Muscle of leg (tissue), 11 donors: ENCODE measurements around the gene LAG3. TPM values are rescaled to one million over a fixed set of nuclear protein-coding genes. Genes with fewer than 3 reads are reported as not detected.

Experiments
- DNase-seq: peaks from one replicate; pipeline ENCODE4 v3.0.0; 2013
- H3K27ac ChIP-seq: one replicate; pipeline ENCODE4 v1.5.1; 2013; ENCODE audit warnings: mild to moderate bottlenecking, low read length, control low read depth
- H3K27me3 ChIP-seq: one replicate; pipeline ENCODE4 v1.6.1; 2013; ENCODE audit warnings: low read length; ENCODE audit not compliant: control insufficient read depth, insufficient read depth
- H3K36me3 ChIP-seq: one replicate; pipeline ENCODE4 v1.6.1; 2013; ENCODE audit warnings: low read length; ENCODE audit not compliant: control insufficient read depth, insufficient read depth
- H3K4me1 ChIP-seq: one replicate; pipeline ENCODE4 v1.6.1; 2013; ENCODE audit warnings: low read length; ENCODE audit not compliant: control insufficient read depth, insufficient read depth
- H3K4me3 ChIP-seq: one replicate; pipeline ENCODE4 v1.5.1; 2013; ENCODE audit warnings: low read length, control low read depth
- H3K9me3 ChIP-seq: replicated peaks from 2 replicates; pipeline ENCODE4 v1.6.1; 2013; ENCODE audit warnings: low read depth, low read length; ENCODE audit not compliant: control insufficient read depth
- WGBS: methylation state at CpG from one replicate; pipeline ENCODE4 v1.1.5; 2013; ENCODE audit warnings: missing lambda C conversion rate; ENCODE audit not compliant: insufficient coverage; 5-methylcytosine and 5-hydroxymethylcytosine counted together
- polyA plus RNA-seq, 8 donors: library from polyadenylated mRNA; unstranded; fragments of 120-200 nt; gene quantifications; one replicate each; pipeline versions ENCODE4 v1.2.1 to v1.2.3, GENCODE V29; 2013; ENCODE audit warnings: inconsistent platforms in 1 of 8, low replicate concordance in 1 of 8; ENCODE audit not compliant: insufficient read length in 8 of 8, insufficient read depth in 1 of 8
- total RNA-seq: library from RNA; stranded (reverse); fragments of 120-200 nt; gene quantifications from one replicate; pipeline ENCODE4 v1.2.4, GENCODE V29; 2013

The LAG3 gene
- total and polyA plus RNA-seq, 9 donors = 0.18 to 1.2 (median 0.67) TPM

DNA sequence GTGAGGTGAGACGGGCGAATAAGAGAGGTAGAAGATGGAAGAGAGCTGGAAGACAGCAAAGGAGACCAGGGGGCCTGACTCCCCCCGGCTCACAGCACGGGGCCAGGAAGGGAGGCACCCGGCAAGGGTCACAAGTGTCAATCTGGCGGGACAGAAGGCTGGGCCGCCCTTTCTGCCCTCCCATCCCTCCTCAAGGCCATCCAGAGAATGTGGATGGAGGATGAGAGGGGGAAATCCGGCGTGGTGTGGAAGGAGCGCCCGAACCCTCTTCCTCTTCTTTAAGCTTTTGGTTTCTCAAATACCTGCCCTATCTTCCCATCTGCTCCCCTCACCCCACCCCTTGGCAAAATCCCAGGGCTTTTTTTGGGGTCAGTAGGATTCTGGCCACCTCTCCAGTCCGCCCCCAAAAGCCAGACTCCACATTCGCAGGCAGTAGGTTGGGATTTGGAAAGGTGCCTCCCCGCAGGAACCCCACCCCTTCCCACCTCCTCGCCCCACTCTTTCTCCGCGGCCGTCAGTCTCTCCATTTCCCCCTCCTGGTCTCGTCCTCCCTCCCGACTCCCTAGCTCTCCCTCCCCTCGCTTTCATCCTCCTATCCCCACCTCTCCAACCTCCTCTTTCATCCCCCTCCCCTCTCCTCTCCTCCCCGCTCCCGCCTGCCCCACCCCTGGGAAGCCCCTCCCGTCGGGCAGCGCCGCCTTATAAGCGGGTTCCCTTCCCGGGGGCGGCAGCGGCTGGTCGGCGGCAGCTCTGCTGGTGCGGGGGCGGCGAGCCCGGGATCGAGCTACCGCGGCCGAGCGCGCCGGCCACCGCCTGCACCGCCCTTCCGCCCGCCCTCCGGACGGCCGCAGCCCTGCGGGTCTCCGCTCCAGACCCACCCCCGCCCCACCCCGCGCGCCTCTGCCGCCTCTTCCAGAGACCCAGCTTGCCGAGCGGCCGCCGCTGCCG, 6.4 kb upstream of the LAG3 start, which contains the start of gene PTMS:
Gene PTMS, plus strand, starts transcription at position 730 of the 948 bp plus-strand sequence. CDS start 343 bp downstream, outside the sequence.
- H3K27ac ChIP-seq = peak within 1 kb of the TSS; percentile 99
- H3K36me3 ChIP-seq = peaks cover 24% of the 10 kb centered on the region
- H3K4me1 ChIP-seq = peaks cover 55% of the 10 kb centered on the region
- peak within 1 kb of the TSS; percentile 96 for H3K4me3 ChIP-seq
- no peaks in the 10 kb centered on the region for H3K9me3 ChIP-seq
- peaks cover 2% of the 10 kb centered on the region for H3K27me3 ChIP-seq
- DNase-seq = peak; percentile 97
- WGBS = 2% methylated on average over 49 of the region's 63 CpGs

DNA sequence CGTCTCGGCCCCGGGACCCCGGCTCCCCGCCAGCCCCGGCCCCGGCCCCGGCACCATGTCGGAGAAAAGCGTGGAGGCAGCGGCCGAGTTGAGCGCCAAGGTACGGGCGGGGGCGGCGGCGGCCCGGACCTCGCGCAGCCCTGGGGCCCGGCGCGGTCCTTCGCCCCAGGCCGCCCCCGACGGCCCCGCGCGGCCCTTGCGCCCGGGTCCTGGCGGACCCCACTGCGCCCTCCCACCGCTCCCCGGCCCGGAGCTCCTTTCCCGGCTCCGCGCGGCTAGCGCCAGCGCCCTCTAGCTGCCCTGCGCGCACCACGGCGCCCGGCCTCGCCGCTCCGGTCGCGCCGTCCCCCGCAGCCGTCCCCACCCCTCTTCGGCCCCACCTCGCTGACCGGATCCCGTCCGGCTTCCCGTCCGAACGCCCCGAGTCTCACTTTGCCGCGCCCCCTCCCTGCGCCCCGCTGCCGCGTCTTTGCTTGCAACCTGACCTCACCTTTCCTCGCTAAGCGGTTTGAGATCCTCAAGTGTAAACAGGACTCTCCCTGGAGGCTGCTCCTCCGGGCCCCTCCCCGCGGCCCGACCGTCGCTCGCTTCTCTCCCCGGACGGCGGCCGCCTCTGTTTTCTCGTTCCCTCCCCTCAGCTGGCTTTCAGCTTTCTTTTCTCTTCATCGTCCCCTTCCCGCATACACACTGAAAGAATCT, 5.5 kb upstream of the LAG3 start:
- Histone ChIP-seq H3K4me3 (peak overlapping the region; percentile 96), H3K4me1 (peaks cover 56% of the 10 kb centered on the region), H3K27ac (peak overlapping the region; percentile 93), H3K27me3 (peaks cover 2% of the 10 kb centered on the region), H3K9me3 (no peaks in the 10 kb centered on the region), H3K36me3 (peaks cover 33% of the 10 kb centered on the region)
- under 1% methylated on average over 88 of the region's 88 CpGs for WGBS
- DNase-seq = peak; percentile 92

DNA sequence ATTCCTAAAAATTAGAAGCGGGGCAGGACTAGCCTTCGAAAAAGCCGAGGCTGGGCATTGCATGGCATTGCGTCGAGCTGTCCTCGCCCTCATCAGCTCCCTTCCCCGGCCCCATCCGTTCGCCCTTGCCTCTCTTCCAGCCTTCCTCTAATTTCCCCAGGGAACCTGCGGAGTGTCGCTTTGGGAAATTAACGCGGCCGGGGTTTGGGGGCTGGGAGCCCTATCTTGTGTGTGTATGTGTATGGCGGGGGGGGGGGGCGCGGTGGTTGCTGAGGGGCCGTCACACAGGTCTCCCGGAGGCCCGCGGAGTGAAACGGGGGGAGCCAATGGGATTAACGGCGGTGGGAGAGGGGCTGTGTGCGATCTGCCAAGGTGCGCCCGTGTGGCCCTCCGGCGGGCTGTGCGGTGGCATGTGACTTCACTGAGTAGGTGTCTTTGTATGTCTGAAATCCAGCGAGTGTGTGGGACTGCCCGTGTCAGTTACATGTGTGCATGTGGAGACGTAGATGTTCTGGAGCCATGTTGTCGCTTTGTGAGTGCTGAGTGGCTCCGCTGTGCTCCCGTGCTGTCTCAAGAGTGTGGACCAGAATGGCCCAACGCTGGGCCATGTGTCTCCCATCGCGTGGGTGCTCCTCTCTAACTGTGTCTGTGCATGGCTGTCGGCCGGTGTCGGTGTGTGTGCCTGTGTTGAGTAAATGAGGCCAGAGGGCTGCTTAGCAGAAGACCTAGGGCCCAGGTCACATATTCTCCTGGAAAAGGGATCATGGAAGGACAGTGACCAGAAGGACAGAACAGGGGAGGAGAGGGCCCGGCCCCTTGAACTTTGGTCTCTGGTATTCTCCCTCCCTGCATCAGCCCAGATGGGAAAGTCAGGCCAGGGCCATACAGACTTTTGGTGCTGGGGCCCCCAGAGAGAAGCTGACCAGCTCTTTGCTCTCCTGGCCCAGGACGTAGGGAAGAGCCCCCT, 4.7 kb upstream of the LAG3 start:
- Histone ChIP-seq H3K36me3 (peaks cover 35% of the 10 kb centered on the region), H3K4me3 (peak overlapping the region; percentile 96), H3K4me1 (peaks cover 59% of the 10 kb centered on the region), H3K27ac (peak overlapping the region; percentile 93), H3K27me3 (peaks cover 2% of the 10 kb centered on the region), H3K9me3 (no peaks in the 10 kb centered on the region)
- WGBS = 4% methylated on average over 29 of the region's 44 CpGs
- peak; percentile 46 for DNase-seq

GRCh38 chr12:6768437-6768914, 3.8 kb upstream of the LAG3 start:
- Histone ChIP-seq H3K27ac (peak overlapping the region; percentile 93), H3K4me1 (peaks cover 57% of the 10 kb centered on the region), H3K36me3 (peaks cover 35% of the 10 kb centered on the region), H3K4me3 (peak overlapping the region; percentile 96), H3K27me3 (peaks cover 7% of the 10 kb centered on the region), H3K9me3 (no peaks in the 10 kb centered on the region)
- WGBS = no CpG with 5 or more reads among the region's 6 CpGs
- DNase-seq = peak; percentile 50

DNA sequence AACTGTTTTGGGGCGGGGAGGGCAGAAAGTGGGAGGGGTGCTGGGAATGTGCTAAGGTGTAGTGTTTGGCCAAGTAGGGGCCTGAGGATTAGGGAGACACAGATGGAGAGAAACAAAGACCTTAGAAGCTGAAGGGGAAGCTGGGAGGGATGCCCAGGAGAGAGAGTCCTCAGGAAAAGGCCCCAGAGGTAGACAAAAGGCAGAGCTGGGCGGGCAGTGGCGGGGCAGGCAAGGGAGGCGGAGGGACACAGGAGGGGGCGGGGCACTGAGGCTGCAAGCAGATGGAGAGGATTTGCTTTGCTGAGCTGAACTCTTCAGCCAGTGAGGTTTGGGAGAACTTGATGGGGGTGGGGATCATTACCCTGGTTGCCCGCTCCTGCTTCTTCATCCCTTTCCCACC, 3.3 kb upstream of the LAG3 start:
- H3K4me3 ChIP-seq = peak overlapping the region; percentile 96
- no peaks in the 10 kb centered on the region for H3K9me3 ChIP-seq
- peaks cover 35% of the 10 kb centered on the region for H3K36me3 ChIP-seq
- peak overlapping the region; percentile 93 for H3K27ac ChIP-seq
- DNase-seq = peak; percentile 72
- peaks cover 55% of the 10 kb centered on the region for H3K4me1 ChIP-seq
- WGBS = 28% methylated on average over 3 of the region's 6 CpGs
- peaks cover 8% of the 10 kb centered on the region for H3K27me3 ChIP-seq

DNA sequence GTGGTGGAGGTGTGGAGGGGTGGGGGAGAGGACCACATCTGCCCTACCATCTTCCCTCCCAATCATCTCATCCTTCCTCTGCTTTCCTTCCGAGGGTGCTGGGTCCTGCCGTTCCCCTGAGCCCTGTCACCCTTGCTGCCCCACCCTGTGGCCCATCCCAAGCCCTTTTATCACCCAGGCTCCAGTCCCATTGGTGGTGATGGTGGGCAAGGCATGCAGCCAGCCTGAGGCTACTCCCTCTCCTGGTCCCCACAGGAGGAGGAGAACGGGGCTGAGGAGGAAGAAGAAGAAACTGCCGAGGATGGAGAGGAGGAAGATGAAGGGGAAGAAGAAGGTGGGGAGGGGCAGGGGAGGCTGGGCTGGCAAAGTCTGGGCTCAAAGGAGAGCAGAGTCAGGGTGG, 2.7 kb upstream of the LAG3 start:
- no peak for DNase-seq
- peaks cover 50% of the 10 kb centered on the region for H3K4me1 ChIP-seq
- H3K4me3 ChIP-seq = no peak overlapping the region
- H3K9me3 ChIP-seq = no peaks in the 10 kb centered on the region
- H3K36me3 ChIP-seq = peaks cover 37% of the 10 kb centered on the region
- no peak overlapping the region for H3K27ac ChIP-seq
- WGBS = 20% methylated on average over 1 of the region's 4 CpGs
- H3K27me3 ChIP-seq = peaks cover 15% of the 10 kb centered on the region

GRCh38 chr12:6770094-6770493, 2.2 kb upstream of the LAG3 start:
- Histone ChIP-seq H3K36me3 (peaks cover 38% of the 10 kb centered on the region), H3K27me3 (peaks cover 18% of the 10 kb centered on the region), H3K4me1 (peaks cover 46% of the 10 kb centered on the region), H3K27ac (no peak overlapping the region), H3K9me3 (no peaks in the 10 kb centered on the region), H3K4me3 (no peak overlapping the region)
- no peak for DNase-seq
- WGBS = no CpG with 5 or more reads among the region's 12 CpGs

GRCh38 chr12:6770600-6770999, 1.7 kb upstream of the LAG3 start:
- H3K9me3 ChIP-seq = no peaks in the 10 kb centered on the region
- H3K27ac ChIP-seq = no peak overlapping the region
- WGBS = 64% methylated on average over 2 of the region's 10 CpGs
- no peak for DNase-seq
- H3K27me3 ChIP-seq = peaks cover 20% of the 10 kb centered on the region
- H3K36me3 ChIP-seq = peaks cover 42% of the 10 kb centered on the region
- H3K4me1 ChIP-seq = peaks cover 41% of the 10 kb centered on the region
- H3K4me3 ChIP-seq = no peak overlapping the region

DNA sequence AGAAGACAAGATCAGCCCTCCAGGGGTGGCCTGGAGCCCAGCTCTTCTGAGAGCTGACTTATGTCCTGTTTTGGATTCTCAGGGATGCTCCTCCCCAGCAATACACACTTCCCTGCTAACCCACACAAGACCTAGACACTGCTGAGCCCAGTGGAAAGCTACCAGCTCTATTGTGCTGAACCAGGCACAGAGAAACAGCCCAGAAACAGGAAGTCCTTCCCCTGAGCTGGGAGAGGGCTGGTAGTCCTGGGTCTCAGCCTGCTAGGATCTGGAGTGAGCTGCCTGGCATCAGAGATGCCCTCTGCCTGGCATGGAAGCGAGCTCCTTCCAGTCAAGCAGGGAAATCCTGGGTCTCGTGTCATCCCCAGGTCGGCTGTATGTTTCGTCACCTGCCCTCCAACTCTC, 1.2 kb upstream of the LAG3 start:
- DNase-seq = peak; percentile 82
- Histone ChIP-seq H3K36me3 (peaks cover 44% of the 10 kb centered on the region), H3K27ac (peak overlapping the region; percentile 3), H3K27me3 (peaks cover 20% of the 10 kb centered on the region), H3K4me3 (no peak overlapping the region), H3K9me3 (no peaks in the 10 kb centered on the region), H3K4me1 (peaks cover 37% of the 10 kb centered on the region)
- WGBS = no CpG with 5 or more reads among the region's 4 CpGs
